Heart left ventricle (tissue), 13 donors: Measurements from ENCODE around the gene SUPT5H.
A peak's percentile ranks its signal among the peaks of the same experiment; 100 is the strongest.

Experiments
- CTCF ChIP-seq, 12 donors: fragments of 200-600 bp; sonication (generic) in 4 of 12; IDR thresholded peaks; one replicate each; pipeline versions ENCODE4 v1.5.0 to v1.8.0; 2018 to 2022; ENCODE audit warnings: antibody characterized with exemption in 12 of 12, mild to moderate bottlenecking in 5 of 12
- POLR2A ChIP-seq, 2 donors: fragments of 450-650 bp; IDR thresholded peaks; one replicate each; pipeline ENCODE4 v1.6.1; 2017; ENCODE audit warnings: antibody characterized with exemption in 2 of 2, mild to moderate bottlenecking in 2 of 2, moderate library complexity in 2 of 2
- donor health status: ischemic (EF 13 %, LVEDD 7.1; RV severe dilation, severe dysfunction).
- donor health status: DM: no; HTN: yes; CAD: no.
- donor health status: DM: no; HTN: no; CAD: no.
- donor health status: ischemic (EF 25% LVEDD 6.9; RV normal size, moderate dysfunction).
- donor health status: ischemic (EF 25% LVEDD 5.7; RV mildly dilated, moderate dysfunction).
- donor health status: ischemic (EF 35%, LVEDD 5.7; RV mildly dilated, moderate dysfunction).
- donor health status: nonischemic (EF 11% LVEDD 7.7; RV severe dilation, severe dysfunction).
- donor health status: DM: yes; HTN: yes; CAD: no.
- donor health status: PGD.
- donor health status: ischemic (EF 29% LVEDD 5.4; RV normal size, mild dysfunction).
- donor health status: nonischemic (EF 23%, LVEDD 6.1; RV moderate dilation, normal function).

GRCh38 chr19:39497701-39497995 is 52.3 kb downstream of the SUPT5H start:
- TF ChIP-seq CTCF (IDR thresholded peaks at IDR 0.05): peak in 1 of 12 donors; percentile 18
- TF ChIP-seq POLR2A (IDR thresholded peaks at IDR 0.05): no peak
